Vagina (tissue), 2 donors: ENCODE measurements around the gene DDX52. TPM values are rescaled to one million over a fixed set of nuclear protein-coding genes. Genes with fewer than 3 reads are reported as not detected.

ENCODE experiments used
- DNase-seq, 2 donors: peaks; one replicate each; pipeline ENCODE4 v3.0.0-alpha.2; 2017; ENCODE audit errors: extremely low spot score in 2 of 2
- H3K27ac ChIP-seq: fragments of 200-600 bp; sonication (generic); one replicate; pipeline ENCODE4 v1.5.1; 2019
- H3K27me3 ChIP-seq: fragments of 200-600 bp; sonication (generic); one replicate; pipeline ENCODE4 v1.5.1; 2019
- H3K36me3 ChIP-seq, 2 donors: fragments of 200-600 bp; sonication (generic); one replicate each; pipeline ENCODE4 v1.5.1; 2017 to 2019
- H3K4me1 ChIP-seq: fragments of 200-600 bp; sonication (generic); one replicate; pipeline ENCODE4 v1.5.1; 2019
- H3K4me3 ChIP-seq, 2 donors: fragments of 200-600 bp; sonication (generic); 1 replicate in 1 of 2; 2 replicates in 1 of 2; pipeline ENCODE4 v1.5.1; 2016 to 2019
- H3K9me3 ChIP-seq: fragments of 200-600 bp; sonication (generic); one replicate; pipeline ENCODE4 v1.5.1; 2019
- POLR2A ChIP-seq, 2 donors: fragments of 450-650 bp; IDR thresholded peaks; one replicate each; pipeline ENCODE4 v1.6.1; 2017; ENCODE audit warnings: antibody characterized with exemption in 2 of 2, mild to moderate bottlenecking in 2 of 2, moderate library complexity in 2 of 2
- POLR2AphosphoS5 ChIP-seq, 2 donors: sonication (generic); formaldehyde crosslinking; IDR thresholded peaks; one replicate each; pipeline ENCODE4 v1.9.0; 2017; ENCODE audit warnings: antibody characterized with exemption in 2 of 2, mild to moderate bottlenecking in 2 of 2, low read depth in 1 of 2; ENCODE audit not compliant: insufficient read depth in 1 of 2
- intact Hi-C: fragments of 100-400 bp; cut with DNase I; formaldehyde crosslinking; loops from one replicate; pipeline ENCODE4 v1.15.1; 2023
- total RNA-seq: library from RNA; depleted of rRNA; stranded (reverse); fragments of >200 nt; gene quantifications from one replicate; pipeline ENCODE4 v1.2.3, GENCODE V29; 2016
- TF ChIP-seq, protein P1 (sequence below), 3 experiments: fragments of 450-650 bp in 2 of 3; fragments of 200-600 bp in 1 of 3; sonication (generic) in 1 of 3; IDR thresholded peaks; one replicate each; pipeline ENCODE4 v1.5.1; 2017 to 2019; ENCODE audit warnings: antibody characterized with exemption in 3 of 3, mild to moderate bottlenecking in 2 of 3, moderate library complexity in 2 of 3

DDX52 gene
- total RNA-seq, 1 donor from 2014 or later = 20.1 TPM

DNA sequence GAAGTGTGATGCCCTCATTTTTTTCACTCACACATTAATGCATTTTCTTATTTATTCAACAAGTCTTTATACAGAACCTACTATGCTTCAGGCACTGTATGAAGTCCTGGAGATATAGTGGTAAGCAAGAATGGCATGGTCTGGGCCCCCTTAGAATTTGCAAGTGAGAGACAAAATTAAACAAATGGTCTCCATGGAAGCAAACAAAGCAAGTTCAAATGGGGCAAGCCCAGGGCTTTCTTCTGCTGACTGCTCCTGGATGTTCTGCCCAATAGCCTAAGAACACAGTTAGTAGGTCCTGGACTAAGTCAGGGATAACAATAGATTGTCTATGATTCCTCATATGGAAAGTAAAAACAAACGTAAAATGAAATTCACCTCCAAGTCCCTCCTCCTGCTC, 31.3 kb upstream of the DDX52 start:
- Histone ChIP-seq H3K4me1 (no peaks in the 10 kb centered on the region), H3K27ac (no peak overlapping the region)

GRCh38 chr17:37673386-37673785, 30.1 kb upstream of the DDX52 start:
- H3K4me1 ChIP-seq = no peaks in the 10 kb centered on the region
- TF ChIP-seq, protein P1, sequence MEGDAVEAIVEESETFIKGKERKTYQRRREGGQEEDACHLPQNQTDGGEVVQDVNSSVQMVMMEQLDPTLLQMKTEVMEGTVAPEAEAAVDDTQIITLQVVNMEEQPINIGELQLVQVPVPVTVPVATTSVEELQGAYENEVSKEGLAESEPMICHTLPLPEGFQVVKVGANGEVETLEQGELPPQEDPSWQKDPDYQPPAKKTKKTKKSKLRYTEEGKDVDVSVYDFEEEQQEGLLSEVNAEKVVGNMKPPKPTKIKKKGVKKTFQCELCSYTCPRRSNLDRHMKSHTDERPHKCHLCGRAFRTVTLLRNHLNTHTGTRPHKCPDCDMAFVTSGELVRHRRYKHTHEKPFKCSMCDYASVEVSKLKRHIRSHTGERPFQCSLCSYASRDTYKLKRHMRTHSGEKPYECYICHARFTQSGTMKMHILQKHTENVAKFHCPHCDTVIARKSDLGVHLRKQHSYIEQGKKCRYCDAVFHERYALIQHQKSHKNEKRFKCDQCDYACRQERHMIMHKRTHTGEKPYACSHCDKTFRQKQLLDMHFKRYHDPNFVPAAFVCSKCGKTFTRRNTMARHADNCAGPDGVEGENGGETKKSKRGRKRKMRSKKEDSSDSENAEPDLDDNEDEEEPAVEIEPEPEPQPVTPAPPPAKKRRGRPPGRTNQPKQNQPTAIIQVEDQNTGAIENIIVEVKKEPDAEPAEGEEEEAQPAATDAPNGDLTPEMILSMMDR (IDR thresholded peaks at IDR 0.05) = no peak
- TF ChIP-seq POLR2A (IDR thresholded peaks at IDR 0.05) = no peak
- TF ChIP-seq POLR2AphosphoS5 (IDR thresholded peaks at IDR 0.05; ENCODE audit: insufficient read depth in 1 of 2, low read depth in 1 of 2) = no peak
- intact Hi-C loops = no loop called here
- H3K9me3 ChIP-seq = no peaks in the 10 kb centered on the region
- no peak overlapping the region for H3K27ac ChIP-seq
- no peaks in the 10 kb centered on the region for H3K36me3 ChIP-seq
- H3K27me3 ChIP-seq = no peaks in the 10 kb centered on the region
- no peak for DNase-seq
- H3K4me3 ChIP-seq = no peak overlapping the region

More for the DNA sequence above, 31.3 kb upstream of the DDX52 start:
- no peak for DNase-seq
- no peaks in the 10 kb centered on the region for H3K9me3 ChIP-seq
- H3K27me3 ChIP-seq = no peaks in the 10 kb centered on the region
- TF ChIP-seq POLR2AphosphoS5 (IDR thresholded peaks at IDR 0.05; ENCODE audit: insufficient read depth in 1 of 2, low read depth in 1 of 2) (no peak), POLR2A (IDR thresholded peaks at IDR 0.05) (no peak)
- TF ChIP-seq, protein P1 (IDR thresholded peaks at IDR 0.05) = no peak
- no peak overlapping the region for H3K4me3 ChIP-seq
- no peaks in the 10 kb centered on the region for H3K36me3 ChIP-seq
- intact Hi-C loops = no loop called here

DNA sequence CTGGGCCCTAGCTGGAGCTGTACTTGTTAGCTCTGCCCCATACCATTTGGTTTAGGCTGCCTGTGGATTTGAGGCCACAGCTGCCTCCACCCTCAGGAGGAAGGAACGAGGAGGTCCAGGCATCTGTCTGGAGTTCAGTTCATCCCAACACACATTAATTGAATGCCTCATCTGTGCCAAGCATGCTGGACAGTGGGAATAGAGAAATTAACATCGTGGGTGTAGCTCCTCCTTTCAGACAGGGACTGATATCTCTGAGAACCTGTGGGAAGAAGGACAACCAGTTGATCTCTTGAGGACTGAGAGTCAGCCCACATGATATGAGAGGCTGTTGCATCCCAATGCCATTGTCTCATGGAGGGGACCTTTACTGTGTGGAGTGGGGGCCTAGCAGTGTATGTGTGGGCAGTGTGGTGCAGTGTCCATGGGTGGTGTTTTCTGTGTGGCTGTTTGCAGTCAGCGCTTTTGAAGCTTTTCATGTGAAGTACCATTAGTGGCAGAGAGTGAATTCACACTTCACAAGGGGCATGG, 29.4 kb upstream of the DDX52 start:
- intact Hi-C loops = no loop called here
- H3K4me1 ChIP-seq = no peaks in the 10 kb centered on the region
- H3K4me3 ChIP-seq = no peak overlapping the region
- DNase-seq = peak in 1 of 2 donors; percentile 28
- TF ChIP-seq, protein P1 (IDR thresholded peaks at IDR 0.05) = no peak
- TF ChIP-seq POLR2A (IDR thresholded peaks at IDR 0.05) (no peak), POLR2AphosphoS5 (IDR thresholded peaks at IDR 0.05; ENCODE audit: insufficient read depth in 1 of 2, low read depth in 1 of 2) (no peak)
- no peak overlapping the region for H3K27ac ChIP-seq
- no peaks in the 10 kb centered on the region for H3K27me3 ChIP-seq
- no peaks in the 10 kb centered on the region for H3K36me3 ChIP-seq
- H3K9me3 ChIP-seq = no peaks in the 10 kb centered on the region

DNA sequence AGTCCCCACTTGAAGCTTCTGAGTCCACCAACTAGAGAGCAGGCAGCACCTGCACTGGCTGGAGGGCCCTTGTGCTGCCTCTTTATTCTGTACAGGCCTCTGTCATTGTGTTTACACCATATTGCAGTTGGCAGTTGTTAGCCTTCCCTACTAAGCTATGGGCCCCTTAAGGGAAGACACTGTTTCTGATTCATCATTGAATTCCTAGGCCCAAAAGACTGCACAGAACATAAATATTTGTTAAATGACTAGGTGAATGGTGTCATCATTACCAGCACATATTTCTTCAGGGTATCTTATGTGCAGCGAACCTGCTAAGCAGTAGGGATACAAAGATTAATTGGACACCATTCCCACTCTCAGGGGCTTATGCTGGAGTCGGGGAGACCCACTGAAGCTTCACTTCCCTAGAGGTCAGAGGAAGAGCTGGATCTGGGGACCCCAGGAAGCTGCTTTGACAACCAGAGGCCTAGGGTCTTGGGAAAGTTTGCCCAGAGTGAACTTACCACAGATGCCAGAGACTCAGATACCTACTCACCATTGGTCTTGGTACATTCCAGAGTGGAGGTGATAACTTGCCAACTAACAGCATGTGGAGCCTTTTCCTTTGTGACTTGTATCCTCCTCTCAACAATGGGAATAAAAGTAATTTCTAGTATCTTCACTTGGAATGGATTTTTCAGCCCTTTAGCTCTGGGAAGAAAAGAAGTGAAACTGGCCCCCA, 28.7 kb upstream of the DDX52 start:
- no peaks in the 10 kb centered on the region for H3K9me3 ChIP-seq
- TF ChIP-seq, protein P1 (IDR thresholded peaks at IDR 0.05) = no peak
- TF ChIP-seq POLR2A (IDR thresholded peaks at IDR 0.05) (no peak), POLR2AphosphoS5 (IDR thresholded peaks at IDR 0.05; ENCODE audit: insufficient read depth in 1 of 2, low read depth in 1 of 2) (no peak)
- H3K4me1 ChIP-seq = no peaks in the 10 kb centered on the region
- no peaks in the 10 kb centered on the region for H3K36me3 ChIP-seq
- no peaks in the 10 kb centered on the region for H3K27me3 ChIP-seq
- H3K4me3 ChIP-seq = no peak overlapping the region
- no peak overlapping the region for H3K27ac ChIP-seq
- intact Hi-C loops = no loop called here
- no peak for DNase-seq
